Activated CD4-positive, alpha-beta T cell treated with anti-CD3 and anti-CD28 coated beads for 24 hours (primary cell): ENCODE results near the gene TRIO.
"Not testable (repeated sequence)": the region's sequence is repeated elsewhere in the genome, so short reads cannot be mapped to it uniquely, and the experiment has no call there.

Source experiments
- DNase-seq, 2 donors: peaks; one replicate each; pipeline ENCODE4 v3.0.0-alpha.2; 2020; ENCODE audit warnings: low read depth in 2 of 2

Gene TRIO

DNA sequence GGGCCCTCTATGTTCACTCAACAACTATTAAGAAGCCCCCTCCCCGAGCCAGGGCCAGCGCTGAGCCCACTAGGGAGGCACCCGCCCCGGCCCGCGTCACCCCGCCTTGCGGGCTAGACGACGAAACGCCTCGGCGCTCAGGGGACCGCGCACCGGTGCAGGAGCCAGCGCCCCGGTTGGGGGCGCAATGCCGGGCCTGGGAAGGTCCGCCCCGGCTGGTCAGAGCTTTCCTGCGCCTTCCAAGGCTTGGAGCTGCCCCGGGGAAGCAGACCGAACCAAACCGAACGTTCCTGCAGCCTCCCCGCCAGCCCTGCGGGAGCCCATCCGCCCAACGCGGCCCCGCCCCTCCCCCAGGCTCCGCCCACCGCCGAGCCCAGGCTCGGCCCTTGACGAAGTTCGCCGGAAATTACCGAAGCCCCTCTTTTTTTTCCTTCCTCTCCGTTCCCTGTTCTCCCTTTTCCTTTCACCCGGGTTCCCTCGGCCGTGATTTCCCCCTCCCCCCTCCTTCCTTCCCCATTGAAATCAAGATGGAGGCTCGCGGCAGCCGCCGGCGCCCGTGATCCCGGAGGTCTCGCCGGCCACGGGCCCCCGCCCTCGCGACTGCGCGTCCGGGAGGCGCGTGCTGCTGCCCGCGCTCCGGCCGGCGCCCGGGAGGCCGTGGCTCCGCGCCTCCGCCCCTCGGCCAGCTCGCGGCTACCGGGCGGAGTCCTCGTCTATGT, at the start of gene TRIO:
Gene TRIO, plus strand, starts transcription at position 516 of the 719 bp plus-strand sequence. CDS start 384 bp downstream, outside the sequence.
- DNase-seq = peak; percentile 71 to 73

DNA sequence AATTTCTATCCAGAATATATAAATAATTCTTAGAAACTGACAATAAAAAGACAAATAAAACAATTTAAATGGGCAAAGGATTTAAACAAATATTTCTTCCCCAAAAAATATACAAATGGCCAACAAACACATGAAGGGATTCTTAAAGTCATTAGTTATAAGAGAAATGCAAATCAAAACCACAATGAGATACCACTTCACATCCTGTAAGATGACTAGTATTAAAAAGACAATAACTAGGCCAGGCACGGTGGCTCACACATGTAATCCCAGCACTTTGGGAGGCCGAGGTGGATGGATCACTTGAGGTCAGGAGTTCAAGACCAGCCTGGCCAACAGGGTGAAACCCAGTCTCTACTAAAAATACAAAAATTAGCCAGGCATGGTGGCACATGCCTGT, 45.8 kb upstream of the TRIO start:
- DNase-seq = not testable (repeated sequence)

DNA sequence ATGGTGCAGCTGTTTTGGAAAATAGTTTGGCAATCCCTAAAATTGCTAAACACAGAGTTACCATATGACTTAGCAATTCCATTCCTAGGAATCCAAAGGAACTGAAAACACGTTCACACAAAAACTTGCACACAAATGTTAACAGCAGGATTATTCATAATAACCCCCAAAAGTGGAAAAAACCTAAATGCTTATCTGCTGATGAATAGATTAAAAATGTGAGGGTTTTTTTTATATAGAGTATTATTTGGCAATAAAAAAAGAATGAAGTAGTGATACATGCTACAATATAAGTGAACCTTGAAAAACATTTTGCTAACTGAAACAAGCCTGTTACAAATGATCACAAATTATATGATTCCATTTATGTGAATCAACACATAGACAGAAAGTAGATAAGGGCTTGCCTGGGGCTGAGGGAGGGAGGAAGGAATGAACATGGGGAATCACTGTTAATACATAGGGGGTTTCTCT, 45.1 kb upstream of the TRIO start:
- DNase-seq = no peak

DNA sequence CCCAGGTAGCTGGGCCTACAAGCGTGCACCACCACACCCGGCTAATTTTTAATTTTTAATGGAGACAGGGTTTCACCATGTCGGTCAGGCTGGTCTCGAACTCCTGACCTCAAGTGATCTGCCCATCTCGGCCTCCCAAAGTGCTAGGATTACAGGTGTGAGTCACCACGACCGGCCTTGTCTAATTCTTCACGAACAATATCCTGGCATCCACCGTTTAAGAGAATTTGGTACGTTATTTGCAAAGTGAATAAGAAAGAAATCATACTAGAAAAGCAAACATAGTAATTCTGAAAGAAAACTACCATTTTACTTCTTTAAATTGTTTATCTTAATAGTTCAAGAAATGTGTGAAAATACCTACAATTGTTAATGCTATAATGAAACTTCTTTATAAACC, 42.9 kb upstream of the TRIO start:
- no peak for DNase-seq

DNA sequence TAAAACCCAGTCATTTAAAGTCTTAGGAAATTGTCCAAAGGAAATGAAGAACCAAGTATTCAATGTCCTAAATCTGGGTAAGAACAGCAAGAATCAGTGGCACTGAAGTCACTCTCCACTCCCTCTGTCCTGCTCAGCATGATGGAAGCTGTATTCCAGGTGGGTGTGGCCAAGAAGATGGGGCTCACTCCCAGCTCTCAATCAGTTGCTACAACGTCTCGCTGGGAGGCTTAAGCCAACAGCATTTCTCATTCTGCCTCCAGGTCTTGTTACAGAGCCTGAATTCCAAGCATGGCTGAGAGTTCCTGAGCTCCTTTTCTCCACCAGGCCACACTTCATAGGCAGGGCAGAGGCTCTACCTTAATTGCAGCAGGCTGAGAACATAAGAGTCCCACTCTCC, 41.2 kb upstream of the TRIO start:
- DNase-seq = no peak

DNA sequence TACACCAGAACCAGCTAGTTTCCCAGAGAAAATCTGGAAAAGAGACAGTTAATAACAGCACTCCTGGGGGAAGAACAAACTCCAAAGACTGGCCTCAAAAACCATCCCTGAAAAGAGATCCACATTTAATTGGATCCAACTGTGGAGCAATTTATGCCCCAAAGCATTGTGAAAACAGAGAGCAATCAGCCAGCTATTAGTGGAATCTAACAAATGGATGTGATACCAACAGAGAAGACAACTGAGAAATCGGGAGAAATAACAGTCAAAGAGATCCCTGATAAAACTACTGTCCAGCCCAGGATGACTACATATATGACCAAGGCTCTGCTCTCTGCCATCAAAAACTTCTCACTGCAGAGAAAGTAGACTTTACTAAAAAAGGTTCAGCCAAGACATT, 40.5 kb upstream of the TRIO start:
- no peak for DNase-seq

DNA sequence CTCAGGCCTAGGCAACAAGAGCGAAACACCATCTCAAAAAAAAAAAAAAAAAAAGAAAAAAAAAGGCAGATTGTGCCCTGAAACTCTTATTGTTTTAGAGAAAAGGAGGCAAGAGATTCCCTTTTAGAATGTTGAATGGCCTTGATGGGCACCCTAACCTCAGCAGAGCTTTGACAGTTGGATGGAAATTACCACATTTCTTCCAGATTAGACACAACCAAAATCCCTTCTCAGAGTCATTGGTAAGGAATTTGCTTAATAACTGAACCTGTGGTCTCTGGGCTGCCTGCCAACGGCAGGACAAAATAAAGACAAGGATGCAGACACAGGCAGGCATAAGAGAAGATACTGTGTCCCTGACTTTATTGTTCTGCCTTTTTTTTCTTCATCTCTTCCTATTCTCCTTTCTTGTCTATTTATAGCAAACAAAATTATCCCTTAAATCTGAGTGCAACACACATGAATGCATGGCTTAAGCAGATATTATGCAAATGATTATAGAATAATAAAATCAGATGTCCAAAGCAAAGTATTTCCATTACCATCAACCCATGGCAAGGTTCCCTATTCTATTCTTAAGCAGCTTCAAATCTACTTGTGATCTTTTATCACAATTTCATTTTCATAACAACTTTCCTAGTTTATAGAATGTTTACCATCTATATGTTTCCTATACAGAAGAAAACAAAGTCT, 37.3 kb upstream of the TRIO start:
- no peak for DNase-seq

DNA sequence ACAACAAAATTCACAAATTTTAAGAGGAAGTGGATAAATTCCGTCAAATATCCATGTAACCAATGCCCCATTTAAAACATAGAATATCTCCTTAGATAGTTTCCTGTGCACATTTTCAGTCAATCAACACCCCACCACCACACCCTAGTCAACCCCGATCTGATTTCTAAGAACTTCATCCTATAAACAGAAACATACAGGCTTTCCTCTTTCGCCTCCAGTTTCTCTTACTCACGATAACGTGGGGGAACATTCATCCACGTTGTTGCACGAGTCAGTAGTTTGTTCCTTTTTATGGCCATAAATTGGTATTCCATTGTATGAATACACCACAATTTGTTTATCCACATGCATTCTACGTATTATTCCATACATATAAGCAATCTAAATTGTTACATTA, 35.6 kb upstream of the TRIO start:
- DNase-seq = no peak

DNA sequence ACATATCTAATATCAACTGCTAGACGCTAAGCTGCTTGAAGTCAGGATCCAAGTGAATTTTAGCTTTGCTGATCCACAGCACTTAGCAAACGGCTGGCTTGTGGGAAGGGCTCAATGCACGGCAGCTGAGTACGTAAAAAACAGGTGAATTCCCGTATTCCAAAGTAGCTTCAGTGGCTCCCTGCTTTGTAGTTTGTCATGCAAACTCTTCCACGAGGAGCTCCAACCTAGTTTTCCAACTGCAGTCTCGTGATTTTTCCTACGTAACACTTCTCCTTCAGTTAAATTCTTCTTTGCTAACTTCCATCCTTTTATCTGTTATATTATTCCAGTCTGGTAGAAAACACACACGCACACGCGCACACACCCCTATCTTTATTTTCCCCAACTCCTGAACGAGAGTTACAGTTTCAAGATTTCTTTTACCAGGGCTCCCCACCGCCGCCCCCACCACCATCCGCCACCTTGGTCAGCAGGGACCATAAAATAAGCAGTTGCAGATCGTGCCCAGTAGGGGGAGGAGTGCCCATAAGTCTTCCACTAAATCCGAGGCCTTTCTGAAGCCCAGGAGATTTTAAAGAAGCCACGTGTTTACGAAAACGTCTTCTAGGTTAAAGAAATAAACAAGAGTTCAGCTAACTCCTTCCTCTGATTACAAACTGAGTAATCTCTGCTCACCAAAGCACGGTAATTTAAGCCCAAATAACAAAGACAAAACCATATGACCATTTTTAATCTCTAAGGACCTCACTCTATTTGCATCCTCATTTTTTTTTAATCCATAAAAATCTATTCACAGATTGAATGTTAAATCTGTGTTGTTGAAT, 34.8 kb upstream of the TRIO start:
- no peak for DNase-seq

DNA sequence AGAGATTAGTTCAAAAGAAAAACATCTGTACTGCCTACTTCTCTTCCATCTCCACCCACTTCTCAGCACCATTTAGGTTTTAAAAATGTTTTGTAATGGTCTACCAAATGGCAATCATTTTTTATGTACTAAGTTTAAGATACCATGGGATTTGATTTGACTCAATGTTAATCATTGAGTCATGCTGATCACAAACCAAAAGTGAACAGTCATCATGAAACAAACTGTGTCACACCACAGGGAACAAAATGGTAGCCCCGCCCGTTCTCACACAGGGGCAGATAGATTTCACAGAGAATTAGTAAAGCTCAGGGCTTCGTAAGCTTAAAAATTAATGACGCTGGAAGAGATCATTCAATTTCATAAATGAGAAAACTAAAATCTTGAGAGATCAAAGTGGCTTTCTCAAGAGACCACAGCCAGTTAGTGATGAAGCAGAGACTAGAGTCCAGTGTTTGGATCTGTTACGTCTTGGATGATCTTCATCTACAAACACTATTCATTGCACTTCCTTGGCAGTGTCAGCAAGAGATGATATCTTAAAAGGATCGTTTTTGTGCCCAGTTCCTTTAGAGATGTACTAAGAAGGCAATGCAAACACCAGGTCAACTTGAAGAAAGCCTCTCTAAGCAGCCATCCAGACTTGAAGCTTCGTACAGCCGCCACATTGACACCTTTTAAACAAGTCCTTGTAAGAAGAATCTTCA, 33.9 kb upstream of the TRIO start:
- no peak for DNase-seq

DNA sequence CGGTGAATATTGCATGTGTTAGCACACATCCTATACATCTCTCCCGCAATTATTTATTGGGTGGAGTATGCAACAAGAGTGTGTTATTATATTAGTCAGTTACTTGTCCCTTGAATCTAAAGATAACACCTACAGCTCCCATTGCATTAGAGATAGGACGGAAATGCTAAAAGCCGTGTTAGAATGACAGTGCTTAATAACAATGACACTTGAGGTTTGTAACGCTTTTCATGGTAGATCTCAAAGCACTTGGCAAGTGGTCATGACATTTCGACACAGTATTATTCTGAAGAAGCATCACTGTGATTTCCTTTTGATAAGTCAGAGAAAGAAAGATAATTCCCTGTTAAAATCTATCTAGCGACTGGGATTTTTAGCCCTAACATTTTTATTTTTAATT, 33.4 kb upstream of the TRIO start:
- DNase-seq = no peak

DNA sequence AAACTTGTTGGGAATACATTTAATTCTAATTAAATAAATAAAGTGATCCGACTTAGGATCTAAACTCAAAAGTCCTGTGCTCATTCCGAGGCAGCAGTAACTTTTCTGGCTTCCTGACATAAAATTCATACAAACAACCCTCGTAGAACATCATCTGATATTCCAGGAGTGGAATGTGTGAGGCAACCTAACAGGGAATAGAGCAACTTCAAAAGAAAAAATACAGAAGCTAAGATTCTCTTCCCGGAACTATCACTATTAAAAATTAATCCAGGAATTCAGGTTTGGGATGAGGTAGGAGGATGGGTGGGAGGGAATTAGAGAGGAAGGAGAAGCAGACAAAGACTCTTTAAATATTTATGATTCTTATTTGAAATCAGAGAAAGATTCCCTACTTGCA, 32.9 kb upstream of the TRIO start:
- DNase-seq = no peak

DNA sequence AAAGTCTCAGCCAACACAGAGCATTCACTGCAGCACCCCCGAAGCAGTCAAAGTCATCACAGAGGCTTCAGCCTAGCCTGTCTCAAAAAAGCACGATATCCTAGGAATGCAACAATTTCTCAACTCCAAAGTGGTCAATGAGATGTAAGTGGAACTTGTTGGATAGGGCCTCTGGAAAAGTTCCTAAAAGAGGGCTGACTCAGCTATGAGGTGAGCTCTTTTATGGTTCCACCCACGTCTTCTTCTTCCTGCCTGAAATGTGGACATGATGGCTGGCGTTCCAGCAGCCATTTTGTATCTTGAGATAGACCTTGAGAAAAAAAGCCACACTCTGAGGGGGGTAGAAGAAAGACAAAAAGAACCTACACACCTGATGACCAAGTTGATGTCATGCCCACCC, 32.5 kb upstream of the TRIO start:
- DNase-seq = no peak

DNA sequence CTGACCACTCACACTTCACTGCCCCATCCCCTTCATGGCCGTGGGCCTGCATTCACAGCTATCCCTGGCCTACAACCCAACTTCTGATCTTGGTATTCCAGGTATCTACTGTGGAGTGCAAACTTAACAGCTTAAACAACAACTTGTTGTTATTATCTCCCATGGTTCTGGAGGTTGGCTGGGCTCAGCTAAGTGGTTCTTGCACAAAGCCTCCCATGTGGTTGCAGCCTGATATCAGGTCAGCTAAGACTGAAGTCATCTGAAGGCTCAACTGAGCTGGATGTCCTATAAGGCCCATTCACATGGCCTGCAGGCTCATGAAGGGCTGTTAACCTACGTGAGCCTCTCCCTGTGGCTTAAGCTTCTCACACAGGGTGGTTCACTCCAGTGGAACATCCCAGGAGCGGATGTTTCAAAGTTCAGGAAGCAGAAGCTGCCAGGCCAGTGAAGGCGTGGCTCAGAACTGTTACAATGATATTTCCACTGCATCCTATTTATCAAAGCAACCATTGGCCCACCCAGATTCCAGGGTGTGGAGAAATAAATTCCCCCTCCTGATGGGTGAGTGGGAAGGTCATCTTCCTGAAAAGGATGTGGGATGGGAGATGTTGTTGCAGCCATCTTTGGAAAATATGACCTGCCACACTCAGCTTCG, 30.0 kb upstream of the TRIO start:
- no peak for DNase-seq

DNA sequence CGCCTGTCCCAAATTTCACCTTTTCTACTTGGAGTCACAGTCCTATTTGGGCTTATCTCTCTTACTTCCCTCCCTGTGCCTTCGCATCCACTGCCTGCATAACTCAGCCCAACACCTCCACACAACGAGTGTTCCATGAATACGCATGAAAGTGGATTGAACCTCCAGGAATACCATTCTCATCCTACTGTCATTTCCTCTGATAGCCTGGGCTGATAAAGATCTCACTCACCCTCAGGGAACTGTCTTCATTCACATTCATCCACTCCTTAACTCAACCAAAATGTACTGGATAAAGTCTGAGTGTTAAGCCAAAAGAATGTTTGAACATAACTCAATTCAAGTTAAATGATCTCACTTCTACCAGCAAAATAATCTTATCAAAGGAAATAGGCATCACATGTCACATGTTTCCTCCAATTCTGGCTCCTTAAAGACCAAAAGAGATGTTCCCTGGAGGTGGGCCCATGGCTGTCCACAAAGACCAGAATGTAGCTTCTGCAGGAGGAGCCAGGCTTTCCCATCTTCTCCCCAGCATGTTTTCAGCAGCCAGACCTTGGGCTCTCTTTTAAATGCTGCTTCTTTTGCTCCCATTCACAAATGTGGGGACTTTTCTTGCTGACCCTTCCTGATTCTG, 28.4 kb upstream of the TRIO start:
- no peak for DNase-seq

DNA sequence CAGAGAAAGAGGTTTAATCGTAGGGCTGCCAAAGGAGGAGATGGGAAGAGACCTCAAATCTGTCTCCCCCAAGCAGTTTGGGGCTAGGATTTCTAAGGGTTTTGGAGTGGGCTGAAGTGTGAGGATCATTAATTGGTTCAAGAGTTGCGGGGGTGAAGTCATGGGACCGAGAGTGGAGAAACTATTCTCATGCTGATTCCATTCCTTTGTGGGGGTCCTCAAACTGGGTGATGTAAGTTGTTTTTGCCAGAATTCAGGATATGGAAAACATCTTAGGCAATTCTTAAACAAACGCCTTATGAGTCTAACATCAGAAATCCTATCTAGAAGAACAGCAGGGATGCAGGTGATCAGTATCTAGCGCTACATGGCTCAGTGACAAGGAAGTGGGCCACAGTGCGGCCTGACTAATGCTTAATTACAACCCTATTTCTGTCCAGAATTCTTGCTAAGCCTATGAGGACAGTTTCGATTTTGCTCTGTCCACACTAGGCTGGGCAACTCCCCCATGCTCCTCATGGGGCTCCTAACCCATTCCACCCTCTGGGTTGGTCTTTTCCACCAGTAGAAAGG, 27.7 kb upstream of the TRIO start:
- no peak for DNase-seq

DNA sequence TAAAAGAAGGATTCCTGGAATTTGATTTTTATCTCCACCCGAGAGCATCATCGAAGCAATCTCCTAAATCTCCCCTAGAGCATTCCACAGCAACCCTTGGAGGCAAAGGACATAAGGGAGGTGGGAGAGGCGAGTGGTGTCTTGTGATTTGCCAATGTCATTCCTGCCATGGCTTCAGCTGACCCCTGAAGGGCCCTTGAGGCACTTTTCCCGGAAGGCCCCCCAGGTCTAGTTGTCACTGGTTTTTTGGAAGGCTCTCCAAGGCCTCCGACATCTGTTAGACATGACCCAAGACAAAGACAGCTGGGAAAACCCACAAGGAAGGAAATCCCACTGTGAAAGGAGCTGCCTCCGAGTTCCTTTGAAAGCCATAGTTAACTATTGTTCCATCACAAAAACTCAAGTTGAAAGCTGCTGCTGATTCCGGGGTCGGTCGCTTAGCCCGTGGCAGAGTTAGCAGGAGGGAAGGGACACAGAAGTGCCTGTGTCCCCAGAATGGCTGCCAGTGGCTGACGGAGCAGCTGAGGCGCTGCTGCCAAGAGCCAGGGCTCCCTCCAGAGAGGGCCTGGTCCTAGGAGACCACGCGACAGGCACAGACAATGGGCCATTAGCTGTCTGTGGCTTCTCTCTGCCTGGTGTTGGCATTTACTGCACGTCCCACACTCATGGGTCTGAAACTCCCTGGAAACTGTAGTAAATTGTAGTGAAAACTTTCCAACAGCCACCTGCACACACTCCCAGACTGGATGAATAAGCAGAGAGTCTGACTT, 24.4 kb upstream of the TRIO start:
- no peak for DNase-seq

DNA sequence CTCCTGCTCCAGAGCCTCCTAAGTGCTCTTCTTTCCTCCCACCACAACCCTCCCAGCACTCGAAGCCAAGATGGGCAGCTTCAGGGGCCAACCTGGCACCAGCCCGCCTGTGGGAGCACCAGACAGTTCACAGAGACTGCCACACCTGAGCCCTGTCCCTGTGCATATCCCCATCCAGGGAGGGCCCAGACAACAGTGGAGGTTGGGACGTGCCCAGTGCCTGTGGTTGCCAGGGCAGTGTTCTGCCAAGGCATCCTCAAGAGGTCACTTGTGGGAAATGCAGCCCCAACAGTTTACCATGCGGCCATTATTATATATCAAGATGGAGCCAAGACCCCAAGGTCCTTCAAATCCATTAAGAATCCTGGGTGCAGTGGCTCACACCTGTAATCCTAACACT, 23.0 kb upstream of the TRIO start:
- no peak for DNase-seq

DNA sequence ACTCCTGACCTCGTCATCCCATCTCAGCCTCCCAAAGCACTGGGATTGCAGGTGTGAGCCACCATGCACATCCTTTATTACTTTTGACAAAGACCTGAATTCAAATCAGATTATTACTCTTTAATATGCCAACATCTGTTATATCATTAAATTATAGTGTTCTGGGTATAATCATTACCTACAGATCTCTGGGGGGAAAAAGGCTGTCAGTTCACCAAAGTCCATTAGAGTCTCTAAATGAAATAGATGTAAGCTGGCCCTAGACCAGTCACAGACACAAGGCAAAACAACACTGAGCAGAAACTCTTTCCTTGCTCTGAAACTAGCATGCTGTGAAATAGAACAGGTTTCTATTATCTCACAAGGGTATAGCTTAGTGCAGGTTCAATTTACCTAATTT, 21.6 kb upstream of the TRIO start:
- no peak for DNase-seq

DNA sequence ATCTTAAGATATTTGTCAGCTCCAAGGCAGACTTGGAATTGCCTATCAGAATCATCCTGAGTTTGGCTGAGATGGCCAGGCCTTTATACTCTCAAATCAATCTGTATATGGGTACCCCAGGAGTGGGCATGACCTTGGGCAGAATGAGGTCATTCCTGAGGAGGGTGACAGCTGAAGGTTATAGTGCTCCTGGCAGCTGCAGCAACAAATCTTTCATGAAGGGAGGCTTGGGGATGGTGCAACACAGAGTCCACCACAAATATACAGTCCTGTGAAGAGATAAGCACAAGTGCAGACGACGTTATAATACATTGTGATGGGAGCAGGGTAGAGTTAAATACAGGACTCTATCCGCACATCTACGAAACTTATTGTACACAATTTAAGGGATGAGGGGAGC, 21.1 kb upstream of the TRIO start:
- no peak for DNase-seq
